GM06990 (cell line): ENCODE measurements around the gene LRRC2.
A peak's percentile ranks its signal among the peaks of the same experiment; 100 is the strongest.
"Not testable (repeated sequence)": the region's sequence is repeated elsewhere in the genome, so short reads cannot be mapped to it uniquely, and the experiment has no call there.

Experiments used
- DNase-seq: peaks from one replicate; pipeline ENCODE4 v3.0.0-alpha.2; 2011; ENCODE audit not compliant: insufficient read length; ENCODE audit errors: extremely low read depth
- H3K27me3 ChIP-seq: replicated peaks from 2 replicates; pipeline ENCODE4 v1.6.0; 2011; ENCODE audit warnings: low read length; ENCODE audit not compliant: control insufficient read depth, insufficient read depth
- H3K36me3 ChIP-seq: 2 replicates; pipeline ENCODE4 v1.5.1; 2011; ENCODE audit warnings: low read length; ENCODE audit not compliant: control insufficient read depth, insufficient read depth
- H3K4me3 ChIP-seq: replicated peaks from 2 replicates; pipeline ENCODE4 v1.5.1; 2011; ENCODE audit warnings: low read depth, mild to moderate bottlenecking, control low read depth, low read length
- TF ChIP-seq, protein P1 (sequence below): IDR thresholded peaks from 2 replicates; pipeline ENCODE4 v1.5.1; 2011; ENCODE audit warnings: low read length, control low read depth, mild to moderate bottlenecking, inconsistent platforms; ENCODE audit not compliant: insufficient read depth, poor library complexity, severe bottlenecking

LRRC2 gene

DNA sequence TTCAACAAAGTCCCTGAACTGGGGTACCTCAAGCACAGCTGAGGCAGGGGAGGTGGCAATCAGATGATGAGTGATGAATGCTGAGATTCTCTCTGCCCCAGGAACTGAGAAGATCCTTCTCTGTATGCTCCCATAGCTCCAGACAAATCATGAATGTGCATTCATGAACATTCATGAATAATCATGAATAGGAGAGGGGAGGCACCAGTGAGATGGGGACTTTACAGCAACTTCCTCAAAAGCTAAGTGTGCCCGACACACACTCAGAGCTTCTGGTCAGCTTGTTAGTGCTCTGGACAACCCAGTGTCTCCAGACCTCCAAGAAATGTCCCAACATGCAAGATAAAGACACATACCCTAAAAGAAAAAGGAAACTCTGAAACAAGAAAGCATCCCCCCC, 24.3 kb downstream of the LRRC2 start:
- TF ChIP-seq, protein P1, sequence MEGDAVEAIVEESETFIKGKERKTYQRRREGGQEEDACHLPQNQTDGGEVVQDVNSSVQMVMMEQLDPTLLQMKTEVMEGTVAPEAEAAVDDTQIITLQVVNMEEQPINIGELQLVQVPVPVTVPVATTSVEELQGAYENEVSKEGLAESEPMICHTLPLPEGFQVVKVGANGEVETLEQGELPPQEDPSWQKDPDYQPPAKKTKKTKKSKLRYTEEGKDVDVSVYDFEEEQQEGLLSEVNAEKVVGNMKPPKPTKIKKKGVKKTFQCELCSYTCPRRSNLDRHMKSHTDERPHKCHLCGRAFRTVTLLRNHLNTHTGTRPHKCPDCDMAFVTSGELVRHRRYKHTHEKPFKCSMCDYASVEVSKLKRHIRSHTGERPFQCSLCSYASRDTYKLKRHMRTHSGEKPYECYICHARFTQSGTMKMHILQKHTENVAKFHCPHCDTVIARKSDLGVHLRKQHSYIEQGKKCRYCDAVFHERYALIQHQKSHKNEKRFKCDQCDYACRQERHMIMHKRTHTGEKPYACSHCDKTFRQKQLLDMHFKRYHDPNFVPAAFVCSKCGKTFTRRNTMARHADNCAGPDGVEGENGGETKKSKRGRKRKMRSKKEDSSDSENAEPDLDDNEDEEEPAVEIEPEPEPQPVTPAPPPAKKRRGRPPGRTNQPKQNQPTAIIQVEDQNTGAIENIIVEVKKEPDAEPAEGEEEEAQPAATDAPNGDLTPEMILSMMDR: no peak
- Histone ChIP-seq H3K4me3 (no peak overlapping the region), H3K36me3 (no peaks in the 10 kb centered on the region), H3K27me3 (no peaks in the 10 kb centered on the region)
- DNase-seq: no peak

- no peaks in the 10 kb centered on the region for H3K36me3 ChIP-seq
- DNase-seq: no peak
- H3K4me3 ChIP-seq: no peak overlapping the region
- H3K27me3 ChIP-seq: no peaks in the 10 kb centered on the region
- TF ChIP-seq, protein P1: no peak
Observed at GRCh38 chr3:46540550-46540949, 25.6 kb downstream of the LRRC2 start.

- TF ChIP-seq, protein P1: no peak
Observed at GRCh38 chr3:46539443-46540005, 26.6 kb downstream of the LRRC2 start.

GRCh38 chr3:46538803-46539442, 27.2 kb downstream of the LRRC2 start:
- no peaks in the 10 kb centered on the region for H3K36me3 ChIP-seq
- TF ChIP-seq, protein P1: no peak
- no peaks in the 10 kb centered on the region for H3K27me3 ChIP-seq
- no peak overlapping the region; the same call in 1 of the 2 replicates for H3K4me3 ChIP-seq
- DNase-seq: peak; percentile 85

More at GRCh38 chr3:46539443-46540005, 26.6 kb downstream of the LRRC2 start:
- no peaks in the 10 kb centered on the region for H3K36me3 ChIP-seq
- peak overlapping the region; percentile 31 for H3K4me3 ChIP-seq
- peak; percentile 58 for DNase-seq
- H3K27me3 ChIP-seq: no peaks in the 10 kb centered on the region

- H3K4me3 ChIP-seq: peak overlapping the region; percentile 13; the same call in 1 of the 2 replicates
- DNase-seq, H3K36me3 ChIP-seq, H3K27me3 ChIP-seq: not testable (repeated sequence)
Observed at GRCh38 chr3:46538425-46538802, 27.7 kb downstream of the LRRC2 start.

GRCh38 chr3:46537779-46538178, 28.3 kb downstream of the LRRC2 start:
- Histone ChIP-seq H3K4me3 (no peak overlapping the region), H3K36me3 (no peaks in the 10 kb centered on the region)
- TF ChIP-seq, protein P1: no peak

More at GRCh38 chr3:46537779-46538178, 28.3 kb downstream of the LRRC2 start:
- H3K27me3 ChIP-seq: no peaks in the 10 kb centered on the region
- DNase-seq: no peak
